ENCODE data around the gene ATP7B. TPM values are rescaled to one million over a fixed set of nuclear protein-coding genes. Genes with fewer than 3 reads are reported as not detected.
"Not testable (repeated sequence)": the region's sequence is repeated elsewhere in the genome, so short reads cannot be mapped to it uniquely, and the experiment has no call there.

The ATP7B gene
- total RNA-seq = under 1 TPM; 0.38 to 0.80 TPM

- DNase-seq (peak; percentile 44), ATAC-seq (peak; percentile 6)
- Mint-ChIP-seq H3K9me3 (ENCODE audit: low read depth) (no peaks in the 10 kb centered on the region), H3K36me3 (peaks cover 6% of the 10 kb centered on the region), H3K27ac (peak within 1 kb of the TSS; percentile 92), H3K4me1 (peaks cover 16% of the 10 kb centered on the region), H3K27me3 (peaks cover 34% of the 10 kb centered on the region), H3K4me3 (peak within 1 kb of the TSS; percentile 100)
- CTCF ChIA-PET = interaction anchor here (1.9 kb wide), 1 partner anchor 10 kb away, joined by 6 read pairs; no protein-coding TSS in a partner anchor
Observed at GRCh38 chr13:52010890-52011631, at the start of gene ATP7B. ATP7B (minus strand) TSS chr13:52011450; CDS start chr13:52011337, 113 bp downstream.

DNA sequence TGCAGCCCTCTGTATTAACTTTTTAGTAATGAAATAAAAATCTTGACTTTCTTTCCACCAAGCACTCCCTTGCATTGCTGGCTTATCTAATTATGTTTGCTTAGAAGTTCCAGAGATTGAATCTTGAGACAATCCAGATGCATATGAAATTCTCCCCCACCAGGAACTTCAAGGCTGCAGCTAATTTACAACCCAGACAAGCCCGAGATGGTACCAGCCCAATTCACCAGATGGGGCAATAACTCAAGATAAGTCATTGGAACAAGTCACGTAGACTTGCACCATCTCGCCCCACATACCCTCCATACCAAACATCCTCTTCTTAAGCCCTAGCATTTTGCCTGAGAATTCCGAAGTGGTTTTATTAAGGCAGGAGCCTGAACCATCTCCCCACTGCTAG lies 42.2 kb upstream of the ATP7B start:
- Mint-ChIP-seq H3K27ac (no peak overlapping the region), H3K4me1 (no peaks in the 10 kb centered on the region), H3K36me3 (no peaks in the 10 kb centered on the region), H3K9me3 (ENCODE audit: low read depth) (peaks cover 2% of the 10 kb centered on the region), H3K27me3 (peaks cover 5% of the 10 kb centered on the region), H3K4me3 (no peak overlapping the region)
- CTCF ChIA-PET = no interaction called here
- ATAC-seq (no peak), DNase-seq (no peak)

DNA sequence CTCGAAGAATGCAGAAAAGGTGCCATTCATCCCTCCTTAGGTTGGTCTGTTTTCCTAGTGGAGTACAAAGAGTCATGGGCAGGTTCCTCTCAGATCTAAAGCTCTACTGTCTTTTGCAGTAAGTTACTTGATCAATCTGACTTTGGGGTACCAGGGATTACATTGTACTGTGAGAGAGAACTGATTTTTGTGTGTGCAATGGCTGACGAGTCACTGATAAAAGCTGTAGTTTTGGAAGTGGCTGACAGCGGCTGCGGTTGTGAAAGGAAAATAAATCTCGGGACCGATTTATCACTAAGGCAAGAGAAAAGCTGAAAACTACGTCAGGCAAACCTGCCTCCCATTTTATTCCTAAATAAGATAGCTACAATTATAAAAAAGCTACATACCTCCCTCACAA lies 40.1 kb upstream of the ATP7B start:
- Mint-ChIP-seq H3K4me1 (no peaks in the 10 kb centered on the region), H3K27me3 (peaks cover 5% of the 10 kb centered on the region), H3K36me3 (no peaks in the 10 kb centered on the region), H3K4me3 (no peak overlapping the region), H3K9me3 (ENCODE audit: low read depth) (peaks cover 2% of the 10 kb centered on the region), H3K27ac (no peak overlapping the region)
- ATAC-seq (no peak), DNase-seq (no peak)
- CTCF ChIA-PET = no interaction called here

- Mint-ChIP-seq H3K9me3 (ENCODE audit: low read depth) (no peaks in the 10 kb centered on the region), H3K27ac (no peak overlapping the region), H3K4me1 (no peaks in the 10 kb centered on the region), H3K36me3 (no peaks in the 10 kb centered on the region), H3K4me3 (no peak overlapping the region), H3K27me3 (peaks cover 5% of the 10 kb centered on the region)
- CTCF ChIA-PET = no interaction called here
- DNase-seq (no peak), ATAC-seq (no peak)
Observed at GRCh38 chr13:52048516-52048915, 37.3 kb upstream of the ATP7B start.

- CTCF ChIA-PET = no interaction called here
- Mint-ChIP-seq H3K27me3 (peaks cover 5% of the 10 kb centered on the region), H3K4me1 (no peaks in the 10 kb centered on the region), H3K36me3 (no peaks in the 10 kb centered on the region), H3K27ac (no peak overlapping the region), H3K9me3 (ENCODE audit: low read depth) (no peaks in the 10 kb centered on the region), H3K4me3 (no peak overlapping the region)
- DNase-seq = no peak
- ATAC-seq = no peak
Observed at GRCh38 chr13:52047463-52047862, 36.2 kb upstream of the ATP7B start.

- H3K27ac Mint-ChIP-seq = no peak overlapping the region
- H3K4me3 Mint-ChIP-seq = no peak overlapping the region
- H3K27me3 Mint-ChIP-seq = no peaks in the 10 kb centered on the region
- ATAC-seq = no peak
- peaks cover 4% of the 10 kb centered on the region for H3K36me3 Mint-ChIP-seq
- H3K9me3 Mint-ChIP-seq (ENCODE audit: low read depth) = no peaks in the 10 kb centered on the region
- DNase-seq = no peak
- CTCF ChIA-PET = no interaction called here
- H3K4me1 Mint-ChIP-seq = no peaks in the 10 kb centered on the region
Observed at GRCh38 chr13:52043675-52044074, 32.4 kb upstream of the ATP7B start.

DNA sequence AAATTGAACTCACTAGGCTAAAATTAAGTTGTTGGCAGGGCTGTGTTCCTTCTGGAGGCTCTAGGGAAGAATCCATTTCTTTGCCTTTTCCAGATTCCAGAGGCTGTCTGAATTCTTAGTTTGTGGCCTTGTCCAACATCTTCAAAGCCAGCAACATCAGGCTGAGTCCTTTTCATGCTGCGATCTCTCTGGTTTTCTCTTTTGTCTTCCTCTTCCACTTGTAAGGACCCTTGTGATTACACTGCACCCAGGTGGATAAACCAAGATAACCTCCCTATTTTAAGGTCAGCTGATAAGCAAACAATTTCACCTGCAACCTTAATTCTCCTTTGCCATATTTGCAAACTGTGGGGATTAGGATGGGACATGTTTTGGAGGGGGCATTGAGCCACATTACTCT lies 24.8 kb upstream of the ATP7B start:
- CTCF ChIA-PET = no interaction called here
- peaks cover 4% of the 10 kb centered on the region for H3K36me3 Mint-ChIP-seq
- H3K27me3 Mint-ChIP-seq = no peaks in the 10 kb centered on the region
- no peaks in the 10 kb centered on the region for H3K9me3 Mint-ChIP-seq (ENCODE audit: low read depth)
- ATAC-seq (no peak), DNase-seq (no peak)
- H3K4me3 Mint-ChIP-seq = no peak overlapping the region
- H3K4me1 Mint-ChIP-seq = peaks cover 2% of the 10 kb centered on the region
- H3K27ac Mint-ChIP-seq = no peak overlapping the region

DNA sequence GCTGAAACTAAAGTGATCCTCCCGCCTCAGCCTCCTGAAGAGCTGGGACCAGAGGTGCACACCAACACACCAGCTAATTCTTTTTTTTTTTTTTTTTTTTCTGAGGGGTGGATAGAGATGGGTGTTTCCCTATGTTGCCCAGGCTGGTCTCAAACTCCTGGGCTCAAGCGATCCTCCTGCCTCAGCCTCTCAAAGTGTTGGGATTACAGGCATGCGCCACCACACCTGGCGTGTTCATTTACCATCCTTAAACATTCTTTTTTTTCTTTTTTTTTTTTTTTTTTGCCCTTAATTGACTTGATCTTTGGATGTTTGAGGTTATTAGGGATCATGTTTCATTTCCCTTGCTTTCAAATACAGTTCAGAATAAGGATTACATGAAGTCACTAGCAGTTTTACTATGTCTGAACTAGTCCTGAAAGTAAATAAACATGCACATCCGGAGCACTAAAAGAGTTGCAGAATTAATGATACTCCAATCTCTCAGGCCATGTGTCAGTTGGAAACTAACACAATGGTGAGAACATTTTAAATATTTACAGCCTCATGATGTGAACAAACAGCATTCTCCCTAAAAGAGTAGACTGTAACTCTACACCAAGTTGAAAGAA lies 23.5 kb upstream of the ATP7B start:
- Mint-ChIP-seq H3K27ac (no peak overlapping the region), H3K36me3 (peaks cover 7% of the 10 kb centered on the region), H3K9me3 (ENCODE audit: low read depth) (no peaks in the 10 kb centered on the region), H3K4me3 (no peak overlapping the region), H3K4me1 (peaks cover 14% of the 10 kb centered on the region), H3K27me3 (no peaks in the 10 kb centered on the region)
- CTCF ChIA-PET = no interaction called here
- no peak for DNase-seq
- ATAC-seq = no peak

DNA sequence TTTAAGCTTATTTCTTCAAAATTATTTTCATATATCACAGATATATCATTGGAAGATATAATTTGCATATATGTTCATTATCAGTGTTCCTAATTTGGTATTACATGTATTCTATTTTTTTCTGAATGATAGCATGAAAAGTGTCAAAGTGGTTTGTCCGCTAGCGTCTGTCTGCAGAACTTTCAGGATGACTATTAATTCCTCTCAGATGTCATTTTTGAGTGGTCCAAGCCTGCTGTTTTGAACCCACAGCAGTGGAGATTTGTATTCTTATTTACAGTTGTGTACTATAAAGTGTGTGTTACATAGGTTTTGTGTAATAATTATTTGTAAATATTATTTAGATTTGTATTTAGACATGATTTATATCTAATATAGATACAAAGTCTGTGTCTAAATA lies 21.8 kb upstream of the ATP7B start:
- ATAC-seq (no peak), DNase-seq (no peak)
- CTCF ChIA-PET = interaction anchor here (1.4 kb wide), 1 partner anchor 94 kb away, joined by 3 read pairs; no protein-coding TSS in a partner anchor
- H3K27me3 Mint-ChIP-seq = no peaks in the 10 kb centered on the region
- no peaks in the 10 kb centered on the region for H3K9me3 Mint-ChIP-seq (ENCODE audit: low read depth)
- no peak overlapping the region for H3K27ac Mint-ChIP-seq
- no peak overlapping the region for H3K4me3 Mint-ChIP-seq
- H3K36me3 Mint-ChIP-seq = peaks cover 21% of the 10 kb centered on the region
- peaks cover 15% of the 10 kb centered on the region for H3K4me1 Mint-ChIP-seq

- ATAC-seq = not testable (repeated sequence)
Observed at GRCh38 chr13:52030401-52030800, 19.2 kb upstream of the ATP7B start.

DNA sequence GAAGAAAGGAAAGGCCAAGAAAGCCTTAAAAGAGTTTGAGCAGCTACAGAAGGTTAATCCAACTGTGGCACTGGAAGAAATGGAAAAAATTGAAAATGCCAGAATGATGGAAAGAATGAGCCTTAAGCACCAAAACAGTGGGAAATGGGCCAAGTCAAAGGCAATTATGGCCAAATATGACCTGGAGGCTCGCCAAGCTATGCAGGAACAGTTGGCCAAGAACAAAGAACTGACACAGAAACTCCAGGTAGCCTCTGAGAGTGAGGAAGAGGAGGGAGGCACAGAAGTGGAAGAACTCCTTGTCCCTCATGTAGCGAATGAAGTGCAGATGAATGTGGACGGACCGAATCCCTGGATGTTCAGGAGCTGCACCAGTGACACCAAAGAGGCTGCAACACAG lies 18.3 kb upstream of the ATP7B start:
- ATAC-seq (no peak), DNase-seq (no peak)
- Mint-ChIP-seq H3K4me1 (peaks cover 15% of the 10 kb centered on the region), H3K27me3 (no peaks in the 10 kb centered on the region), H3K9me3 (ENCODE audit: low read depth) (peaks cover 3% of the 10 kb centered on the region), H3K36me3 (peaks cover 49% of the 10 kb centered on the region), H3K4me3 (no peak overlapping the region), H3K27ac (no peak overlapping the region)
- CTCF ChIA-PET = no interaction called here

More at GRCh38 chr13:52030401-52030800, 19.2 kb upstream of the ATP7B start:
- H3K4me3 Mint-ChIP-seq; H3K27ac Mint-ChIP-seq; H3K27me3 Mint-ChIP-seq; H3K9me3 Mint-ChIP-seq (ENCODE audit: low read depth); CTCF ChIA-PET; DNase-seq: not testable (repeated sequence)
- peaks cover 17% of the 10 kb centered on the region for H3K4me1 Mint-ChIP-seq
- peaks cover 41% of the 10 kb centered on the region for H3K36me3 Mint-ChIP-seq

- Mint-ChIP-seq H3K4me1 (peaks cover 15% of the 10 kb centered on the region), H3K27ac (no peak overlapping the region), H3K9me3 (ENCODE audit: low read depth) (peaks cover 3% of the 10 kb centered on the region), H3K27me3 (no peaks in the 10 kb centered on the region), H3K36me3 (peaks cover 61% of the 10 kb centered on the region), H3K4me3 (no peak overlapping the region)
- no peak for ATAC-seq
- CTCF ChIA-PET = no interaction called here
- DNase-seq = no peak
Observed at GRCh38 chr13:52027832-52028231, 16.6 kb upstream of the ATP7B start.

DNA sequence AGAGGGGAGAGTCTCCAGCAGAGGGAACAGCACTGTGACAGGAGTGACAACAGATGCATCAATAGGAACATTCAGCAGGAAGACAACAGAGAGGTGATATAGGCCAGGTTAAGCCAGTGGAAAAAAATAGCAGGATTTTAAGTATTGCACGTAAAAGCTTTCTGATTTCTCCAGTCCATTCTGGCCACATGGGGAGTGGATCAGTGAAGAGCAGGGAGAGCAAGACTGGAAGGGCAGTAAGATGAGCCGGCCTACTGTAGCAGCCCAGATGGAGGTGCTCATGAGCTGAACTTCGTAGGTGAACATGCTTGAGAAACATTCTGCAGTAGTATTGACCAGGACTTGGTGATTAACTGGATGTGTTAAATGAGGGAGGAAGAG lies 15.0 kb upstream of the ATP7B start:
- CTCF ChIA-PET = no interaction called here

DNA sequence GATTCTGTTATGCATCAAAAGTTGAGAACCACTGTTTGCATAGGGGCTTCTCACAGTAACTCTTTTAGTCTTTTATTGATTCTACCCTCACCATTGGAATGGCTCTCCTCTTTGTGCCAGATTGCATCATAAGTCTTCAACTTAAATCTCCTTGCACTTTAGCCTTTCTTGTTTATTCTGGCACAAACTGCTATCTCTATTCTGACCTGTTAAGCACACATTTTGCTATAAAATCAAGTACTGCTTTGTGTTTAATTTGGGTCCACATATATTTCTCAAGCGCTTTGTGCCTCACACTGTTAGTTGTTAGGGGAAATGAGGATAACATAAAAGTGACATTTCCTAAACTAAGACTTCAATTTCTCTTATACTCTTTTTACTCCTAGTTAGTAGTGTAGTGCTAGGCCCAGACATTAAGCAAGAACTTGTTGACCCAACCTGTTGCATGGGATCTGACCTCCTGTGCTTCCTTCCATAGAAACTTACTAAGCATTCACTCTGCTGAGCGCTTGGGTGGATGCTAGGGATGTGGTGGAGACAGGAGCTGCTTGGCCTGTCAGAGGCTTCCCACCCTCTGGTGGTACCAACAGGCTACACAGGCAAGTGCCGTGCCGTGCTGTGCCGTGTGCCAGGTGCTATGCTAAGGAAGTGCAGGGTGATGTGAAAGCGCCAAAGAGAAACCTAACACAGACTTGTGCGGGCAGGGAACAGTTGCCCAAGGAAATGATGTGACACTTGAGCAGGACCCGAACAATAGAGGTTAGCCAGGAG lies 14.4 kb upstream of the ATP7B start:
- Mint-ChIP-seq H3K36me3 (peaks cover 72% of the 10 kb centered on the region), H3K9me3 (ENCODE audit: low read depth) (peaks cover 3% of the 10 kb centered on the region), H3K4me3 (no peak overlapping the region), H3K27me3 (no peaks in the 10 kb centered on the region), H3K27ac (no peak overlapping the region), H3K4me1 (peaks cover 12% of the 10 kb centered on the region)
- DNase-seq (no peak), ATAC-seq (no peak)
- CTCF ChIA-PET = no interaction called here

More for the DNA sequence above, 15.0 kb upstream of the ATP7B start:
- Mint-ChIP-seq H3K27ac (no peak overlapping the region), H3K27me3 (no peaks in the 10 kb centered on the region), H3K4me3 (no peak overlapping the region), H3K4me1 (peaks cover 15% of the 10 kb centered on the region), H3K9me3 (ENCODE audit: low read depth) (peaks cover 3% of the 10 kb centered on the region), H3K36me3 (peaks cover 68% of the 10 kb centered on the region)
- no peak for ATAC-seq
- no peak for DNase-seq

Measured in activated CD8-positive, alpha-beta memory T cell treated with anti-CD3 and anti-CD28 coated beads, Interleukin-2, amount 10 ng/mL, durations not matched to agents 7 days and 5 days (primary cell).